H7 (cell line): ENCODE data around the gene CIAO2A. TPM values are rescaled to one million over a fixed set of nuclear protein-coding genes. Genes with fewer than 3 reads are reported as not detected.

ENCODE experiments used
- DNase-seq: peaks from one replicate; pipeline ENCODE4 v3.0.0; 2012
- H3K27me3 ChIP-seq: 2 replicates; pipeline ENCODE4 v1.6.0; 2011; ENCODE audit warnings: mild to moderate bottlenecking, low read length; ENCODE audit not compliant: control insufficient read depth, insufficient read depth
- H3K36me3 ChIP-seq: replicated peaks from 2 replicates; pipeline ENCODE4 v1.5.1; 2011; ENCODE audit warnings: low read length; ENCODE audit not compliant: control insufficient read depth, insufficient read depth
- H3K4me3 ChIP-seq: 2 replicates; pipeline ENCODE4 v1.5.1; 2011; ENCODE audit warnings: low read depth, mild to moderate bottlenecking, control low read depth, low read length, moderate library complexity; ENCODE audit not compliant: insufficient read depth
- total RNA-seq: library from RNA; depleted of rRNA; stranded (reverse); fragments of >200 nt; shearing (Covaris generic); gene quantifications from 2 replicates; pipeline ENCODE4 v1.2.3, GENCODE V29; 2014

The CIAO2A gene
- total RNA-seq, 1 experiment from 2014 or later: 105 TPM

- Histone ChIP-seq H3K27me3 (peaks cover 36% of the 10 kb centered on the region), H3K4me3 (no peak overlapping the region), H3K36me3 (no peaks in the 10 kb centered on the region)
- DNase-seq: no peak
Observed at GRCh38 chr15:64048781-64049460, 44.7 kb downstream of the CIAO2A start.

- no peaks in the 10 kb centered on the region for H3K36me3 ChIP-seq
- DNase-seq: peak; percentile 98
- H3K27me3 ChIP-seq: peaks cover 36% of the 10 kb centered on the region
- peak within 1 kb of the TSS; percentile 41 for H3K4me3 ChIP-seq
Observed at GRCh38 chr15:64046421-64047153, 47.1 kb downstream of the CIAO2A start, which contains the start of gene DAPK2. Gene DAPK2, minus strand, starts transcription at chr15:64046485. Its CDS starts 6,224 bp downstream, at chr15:64040261.

DNA sequence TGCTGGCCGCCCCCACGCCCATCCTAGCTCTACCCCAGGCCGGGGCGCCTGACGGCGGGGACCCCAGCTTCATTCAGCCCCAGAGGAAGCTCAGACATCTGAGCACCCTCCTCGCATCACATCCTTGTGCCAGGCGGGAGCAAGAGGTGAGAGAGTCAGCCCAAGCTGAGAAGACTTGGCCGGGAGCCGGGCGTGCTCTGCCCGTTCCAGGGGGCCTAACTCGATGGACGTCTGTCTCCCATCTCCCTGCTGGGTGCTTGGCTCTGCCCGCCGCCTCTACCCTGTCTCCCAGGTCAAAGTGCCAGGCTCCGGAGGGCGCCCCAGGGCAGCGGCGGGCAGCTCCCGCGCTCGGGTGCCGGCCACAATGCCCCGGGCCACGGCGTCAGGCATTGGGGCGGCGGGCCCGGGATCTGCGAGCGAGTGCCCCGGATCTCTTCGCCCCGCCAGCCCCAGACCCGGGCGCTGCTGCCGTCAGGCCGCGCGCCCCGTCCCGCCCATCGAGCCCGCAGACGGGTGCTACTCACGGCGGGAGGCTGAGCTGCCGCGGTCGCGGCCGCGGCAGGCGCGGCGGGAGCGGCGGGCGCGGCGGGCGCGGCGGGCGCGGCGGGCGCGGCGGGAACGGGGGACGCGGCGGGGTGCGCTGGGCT is 47.7 kb downstream of the CIAO2A start:
- peaks cover 36% of the 10 kb centered on the region for H3K27me3 ChIP-seq
- DNase-seq: peak; percentile 89
- no peaks in the 10 kb centered on the region for H3K36me3 ChIP-seq
- H3K4me3 ChIP-seq: peak overlapping the region; percentile 41

GRCh38 chr15:64045101-64045435 is 48.6 kb downstream of the CIAO2A start:
- Histone ChIP-seq H3K27me3 (peaks cover 36% of the 10 kb centered on the region), H3K4me3 (no peak overlapping the region)

GRCh38 chr15:64044300-64045100 is 49.1 kb downstream of the CIAO2A start:
- Histone ChIP-seq H3K36me3 (no peaks in the 10 kb centered on the region), H3K27me3 (peaks cover 36% of the 10 kb centered on the region), H3K4me3 (no peak overlapping the region)
- DNase-seq: no peak

More at GRCh38 chr15:64045101-64045435, 48.6 kb downstream of the CIAO2A start:
- H3K36me3 ChIP-seq: no peaks in the 10 kb centered on the region
- no peak for DNase-seq

DNA sequence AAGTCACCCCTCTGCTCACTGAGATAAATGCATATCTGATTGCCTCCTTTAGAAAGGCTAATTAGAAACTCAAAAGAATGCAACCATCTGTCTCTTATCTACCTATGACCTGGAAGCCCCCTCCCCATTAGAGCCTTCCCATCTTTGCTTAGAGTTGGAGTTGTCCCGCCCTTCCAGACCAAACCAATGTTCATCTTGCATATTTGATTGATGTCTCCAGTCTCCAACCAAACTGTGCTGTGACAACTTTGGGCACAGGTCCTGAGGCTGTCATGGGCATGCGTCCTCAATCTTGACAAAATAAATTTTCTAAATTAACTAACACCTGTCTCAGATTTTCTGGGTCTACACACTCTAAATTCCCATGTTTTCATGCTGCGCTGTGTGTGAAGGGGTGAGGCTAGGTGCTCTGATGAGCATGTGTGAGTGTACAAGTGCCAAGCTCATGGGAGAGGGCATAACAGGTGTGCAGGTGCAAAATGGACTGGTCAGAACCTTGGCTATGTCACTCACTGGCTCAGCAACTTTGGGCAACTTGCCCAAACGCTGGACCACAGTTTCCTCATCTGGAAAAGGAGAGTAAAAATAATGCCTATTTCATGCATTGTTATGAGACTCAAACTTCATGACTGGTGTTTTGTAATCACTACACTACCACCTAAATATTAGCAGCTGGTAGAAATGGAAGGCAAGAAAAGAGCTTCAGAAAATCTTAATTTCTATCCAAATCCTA is 54.6 kb downstream of the CIAO2A start:
- no peaks in the 10 kb centered on the region for H3K36me3 ChIP-seq
- no peak overlapping the region for H3K4me3 ChIP-seq
- DNase-seq: no peak
- no peaks in the 10 kb centered on the region; the same call in 1 of the 2 replicates for H3K27me3 ChIP-seq

DNA sequence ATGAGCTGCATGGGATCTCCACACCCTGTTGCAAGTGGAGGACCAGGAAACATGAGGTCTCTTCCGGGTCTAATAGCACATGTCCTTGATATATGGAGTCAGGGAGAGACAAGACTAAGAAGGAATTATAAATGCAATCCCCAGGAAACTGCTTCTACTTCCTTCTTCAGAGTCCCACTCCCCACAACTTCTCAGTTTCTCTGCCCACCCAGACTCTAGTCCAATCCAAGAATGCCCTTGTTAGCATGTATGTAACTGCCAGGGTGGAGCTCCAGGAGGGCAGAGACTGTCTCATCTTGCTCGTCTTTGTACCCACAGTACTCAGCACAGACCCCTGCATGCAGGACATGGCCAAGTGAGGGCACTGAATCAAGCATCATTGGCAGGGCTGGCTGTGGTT is 55.7 kb downstream of the CIAO2A start:
- no peaks in the 10 kb centered on the region for H3K36me3 ChIP-seq
- no peak overlapping the region for H3K4me3 ChIP-seq
- no peaks in the 10 kb centered on the region; the same call in 1 of the 2 replicates for H3K27me3 ChIP-seq
- no peak for DNase-seq

DNA sequence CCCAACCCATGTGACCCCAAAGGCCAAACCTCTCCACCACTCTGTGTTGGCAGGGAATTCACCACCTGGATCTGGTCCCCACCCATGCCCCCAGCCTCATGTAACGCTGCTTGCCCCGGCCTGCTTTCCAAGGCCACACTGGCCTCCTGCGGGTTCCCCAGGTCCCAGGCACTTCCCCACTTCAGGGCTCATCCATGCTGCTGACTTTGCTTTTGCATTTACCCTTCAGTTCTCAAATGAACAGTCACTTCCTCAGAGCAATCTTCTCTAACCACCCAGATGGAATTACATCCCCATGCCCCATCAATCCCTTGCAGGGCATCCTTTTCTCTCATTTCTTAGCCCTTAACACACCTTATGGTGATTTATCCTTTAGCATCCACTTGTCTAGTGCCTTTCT is 56.5 kb downstream of the CIAO2A start:
- Histone ChIP-seq H3K4me3 (no peak overlapping the region), H3K36me3 (no peaks in the 10 kb centered on the region), H3K27me3 (no peaks in the 10 kb centered on the region; the same call in 1 of the 2 replicates)
- no peak for DNase-seq

DNA sequence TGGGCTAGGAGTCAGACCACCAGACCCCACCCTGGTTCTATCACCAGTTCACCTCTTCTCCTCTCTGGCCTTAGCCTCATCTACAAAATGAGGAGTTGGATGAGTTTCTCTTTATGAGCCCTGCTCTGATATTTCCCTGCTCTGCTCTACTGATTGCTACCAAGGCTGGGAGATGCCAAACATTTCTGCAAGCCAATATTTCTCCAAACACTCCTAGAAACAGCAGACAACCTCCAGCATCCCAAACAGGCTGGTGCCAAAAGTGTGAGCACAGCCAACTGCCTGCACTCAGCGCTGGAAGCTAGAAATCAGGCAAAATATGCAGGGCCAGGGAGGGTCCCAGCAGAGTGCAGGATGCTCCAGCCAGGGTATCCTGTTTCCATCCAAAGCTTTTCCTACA is 58.1 kb downstream of the CIAO2A start:
- H3K36me3 ChIP-seq: no peaks in the 10 kb centered on the region
- H3K4me3 ChIP-seq: no peak overlapping the region
- no peaks in the 10 kb centered on the region; the same call in 1 of the 2 replicates for H3K27me3 ChIP-seq
- no peak for DNase-seq

DNA sequence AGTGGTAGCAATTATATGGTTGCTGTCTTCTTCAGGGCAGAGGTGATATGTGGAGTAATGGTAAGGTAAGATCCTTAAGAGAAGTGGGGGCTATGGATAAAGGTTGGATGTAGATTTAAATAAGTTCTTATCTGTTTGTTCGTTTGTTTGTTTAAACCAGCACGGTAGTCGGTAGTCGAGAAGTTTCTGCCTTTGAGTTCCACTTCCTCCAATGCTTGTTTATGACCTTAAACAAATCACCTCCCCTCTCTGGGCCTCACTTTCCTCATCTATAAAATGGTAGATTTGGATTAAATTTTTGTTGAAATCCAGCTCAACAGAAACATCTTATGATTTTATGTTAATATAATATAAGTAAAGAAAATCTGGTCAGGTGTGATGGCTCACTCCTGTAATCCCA is 59.1 kb downstream of the CIAO2A start:
- no peaks in the 10 kb centered on the region for H3K36me3 ChIP-seq
- DNase-seq: no peak
- no peaks in the 10 kb centered on the region; the same call in 1 of the 2 replicates for H3K27me3 ChIP-seq

DNA sequence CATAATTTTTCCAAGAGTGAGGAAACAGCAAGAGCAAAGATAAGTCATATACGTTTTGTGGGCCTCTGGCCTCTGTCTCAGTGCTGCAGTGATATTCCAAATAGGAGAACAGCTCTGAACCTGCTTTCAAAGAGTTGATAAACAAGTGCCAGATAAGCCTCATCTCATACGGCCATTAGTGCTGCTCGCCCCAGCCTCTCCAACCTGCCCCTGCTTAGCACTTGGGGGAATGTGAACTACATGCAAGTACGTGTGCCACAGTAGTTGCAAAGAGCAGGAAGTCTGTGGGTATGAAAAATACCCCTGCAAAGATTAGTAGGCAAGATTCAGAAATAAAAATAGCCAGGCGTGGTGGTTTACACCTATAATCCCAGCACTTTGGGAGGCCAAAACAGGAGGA is 61.3 kb downstream of the CIAO2A start:
- Histone ChIP-seq H3K27me3 (no peaks in the 10 kb centered on the region; the same call in 1 of the 2 replicates), H3K4me3 (no peak overlapping the region), H3K36me3 (no peaks in the 10 kb centered on the region)
- no peak for DNase-seq

More for the DNA sequence above, 59.1 kb downstream of the CIAO2A start:
- no peak overlapping the region for H3K4me3 ChIP-seq

DNA sequence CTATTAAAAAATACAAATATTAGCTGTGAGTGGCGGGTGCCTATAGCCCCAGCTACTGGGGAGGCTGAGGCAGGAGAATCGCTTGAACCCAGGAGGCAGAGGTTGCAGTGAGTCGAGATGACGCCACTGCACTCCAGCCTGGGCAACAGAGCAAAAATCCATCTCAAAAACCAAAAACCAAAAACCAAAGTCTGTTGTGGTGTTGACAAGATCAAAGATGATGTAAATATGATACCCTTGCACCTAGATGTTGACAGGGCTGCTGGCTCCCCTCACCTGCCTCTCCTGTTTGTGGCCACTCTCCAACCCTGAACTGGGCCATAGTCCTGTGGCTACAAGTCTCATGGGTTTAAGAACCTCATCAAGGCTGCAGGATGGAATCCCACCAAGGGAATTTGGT is 63.5 kb downstream of the CIAO2A start:
- Histone ChIP-seq H3K4me3 (no peak overlapping the region), H3K27me3 (no peaks in the 10 kb centered on the region), H3K36me3 (no peaks in the 10 kb centered on the region)
- no peak for DNase-seq

DNA sequence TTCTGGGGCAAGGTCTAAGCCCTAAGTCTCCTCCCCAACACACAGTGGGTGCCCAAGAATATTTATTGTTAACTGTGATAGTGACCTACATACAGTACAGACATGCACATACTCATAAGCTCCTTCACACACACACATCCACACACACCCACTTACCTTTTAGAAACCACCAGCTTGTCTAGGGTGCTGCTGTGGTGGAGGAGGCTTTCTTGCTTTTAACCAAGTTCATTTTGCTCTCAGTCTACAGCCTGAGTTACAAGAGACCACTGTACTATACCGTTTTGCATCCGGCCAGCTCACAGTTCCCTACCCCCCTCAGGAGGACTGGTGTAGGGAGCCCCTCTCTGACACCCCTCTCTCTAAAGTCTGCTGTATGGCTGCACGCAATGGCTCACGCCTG is 64.0 kb downstream of the CIAO2A start:
- no peaks in the 10 kb centered on the region for H3K27me3 ChIP-seq
- DNase-seq: no peak
- no peaks in the 10 kb centered on the region for H3K36me3 ChIP-seq
- no peak overlapping the region for H3K4me3 ChIP-seq

DNA sequence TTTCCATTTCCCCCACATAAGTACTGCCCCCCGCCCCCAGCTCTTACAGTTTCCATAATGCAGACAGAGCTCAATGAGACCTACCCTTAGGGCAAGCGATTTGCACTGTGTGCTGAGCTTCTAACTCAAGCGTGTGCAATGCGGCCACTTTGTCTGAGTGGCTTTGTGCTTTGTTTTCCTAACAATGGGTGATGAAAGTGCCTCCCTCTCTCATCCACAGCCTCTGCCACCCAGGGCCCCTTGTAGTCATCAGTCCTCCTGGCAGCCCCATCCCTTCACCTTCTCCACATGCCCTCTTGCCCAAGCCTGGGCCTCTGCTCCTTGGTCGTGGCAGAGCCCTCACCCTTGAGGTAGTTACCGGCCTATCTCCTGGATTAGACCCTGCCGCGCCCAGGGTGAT is 64.5 kb downstream of the CIAO2A start:
- H3K27me3 ChIP-seq: no peaks in the 10 kb centered on the region

More for the DNA sequence above, 64.5 kb downstream of the CIAO2A start:
- DNase-seq: no peak
- Histone ChIP-seq H3K36me3 (no peaks in the 10 kb centered on the region), H3K4me3 (no peak overlapping the region)
